ENCODE data around the gene MRPL20. TPM values are rescaled to one million over a fixed set of nuclear protein-coding genes. Genes with fewer than 3 reads are reported as not detected.

The MRPL20 gene
- total and polyA plus RNA-seq, 9 of the 15 experiments (the other 6 are each of a cell fraction or from before 2014, with no cell fraction given), result 180 to 671 (median 229) TPM

GRCh38 chr1:1423245-1423597 is 16.1 kb upstream of the MRPL20 start:
- in situ Hi-C loops (cut with MboI) (no loop called here), intact Hi-C loops (cut with micrococcal nuclease) (no loop called here)
- CTCF ChIA-PET (ENCODE audit: low intra/inter-chr PET ratio), result no interaction called here
- no peaks in the 10 kb centered on the region for H3K36me3 ChIP-seq (ENCODE audit: control insufficient read depth, insufficient read depth, low read length)
- H4K20me1 ChIP-seq (replicated peaks; ENCODE audit: control insufficient read depth, insufficient read depth, low read length), result no peaks in the 10 kb centered on the region
- H3K4me2 ChIP-seq (ENCODE audit: insufficient read depth, low read length), result peak overlapping the region; percentile 22; the same call in 1 of the 2 replicates
- WGBS (ENCODE audit: insufficient coverage, low coverage, missing lambda C conversion rate), result 42% methylated on average over 7 of the region's 7 CpGs
- peaks cover 3 to 49% of the 10 kb centered on the region in 2 experiments; a peak in 4 of 5 replicates for H3K4me1 ChIP-seq (replicated peaks in 1 of 2; ENCODE audit: control insufficient read depth in 2 of 2, insufficient read depth in 2 of 2, low read length in 2 of 2)
- H3K27ac ChIP-seq (ENCODE audit: extremely low read depth, low read depth, low read length), result no peak overlapping the region
- no peaks in the 10 kb centered on the region for H3K79me2 ChIP-seq (ENCODE audit: control insufficient read depth, insufficient read depth, low read length)
- H3K4me3 ChIP-seq, result no peak overlapping the region
- ATAC-seq, result no peak
- no peak for DNase-seq (ENCODE audit: extremely low read depth in 1 of 4, low spot score in 3 of 4)
- H2AFZ ChIP-seq (ENCODE audit: low read depth, low read length), result peak overlapping the region; percentile 41; the same call in 1 of the 2 replicates
- no peaks in the 10 kb centered on the region for H3K9me3 ChIP-seq (replicated peaks; ENCODE audit: control insufficient read depth, insufficient read depth, low read depth, low read length)
- no TSS peak for BruUV-seq (replicated peaks)
- no peak overlapping the region; a peak in 1 of 4 replicates for H3K9ac ChIP-seq (ENCODE audit: insufficient read depth in 1 of 2, low read depth in 2 of 2, low read length in 2 of 2)
- POLR2A ChIA-PET, result interaction anchor here (1.1 to 1.4 kb wide), 2 partner anchors 11 to 31 kb away, joined by 4 to 5 read pairs; no protein-coding TSS in a partner anchor
- H3K27me3 ChIP-seq (ENCODE audit: control insufficient read depth in 2 of 2, insufficient read depth in 2 of 2, low read length in 2 of 2), result no peaks in the 10 kb centered on the region
- H3K9me1 ChIP-seq (ENCODE audit: control insufficient read depth, insufficient read depth, low read length), result no peaks in the 10 kb centered on the region
- no peak for FAIRE-seq
- no peak for TF ChIP-seq SAFB (IDR thresholded peaks at IDR 0.05; ENCODE audit: borderline replicate concordance, low read depth, low read length)
- TF ChIP-seq ELF1 (tag; IDR thresholded peaks at IDR 0.05), result peak; percentile 9; the same call in 1 of the 2 replicates
- TF ChIP-seq WHSC1 (IDR thresholded peaks at IDR 0.05; ENCODE audit: low read length), result no peak
- TF ChIP-seq ZNF3 (CRISPR knock-in tag; IDR thresholded peaks at IDR 0.05), result peak; percentile 97
- TF ChIP-seq, protein P1, sequence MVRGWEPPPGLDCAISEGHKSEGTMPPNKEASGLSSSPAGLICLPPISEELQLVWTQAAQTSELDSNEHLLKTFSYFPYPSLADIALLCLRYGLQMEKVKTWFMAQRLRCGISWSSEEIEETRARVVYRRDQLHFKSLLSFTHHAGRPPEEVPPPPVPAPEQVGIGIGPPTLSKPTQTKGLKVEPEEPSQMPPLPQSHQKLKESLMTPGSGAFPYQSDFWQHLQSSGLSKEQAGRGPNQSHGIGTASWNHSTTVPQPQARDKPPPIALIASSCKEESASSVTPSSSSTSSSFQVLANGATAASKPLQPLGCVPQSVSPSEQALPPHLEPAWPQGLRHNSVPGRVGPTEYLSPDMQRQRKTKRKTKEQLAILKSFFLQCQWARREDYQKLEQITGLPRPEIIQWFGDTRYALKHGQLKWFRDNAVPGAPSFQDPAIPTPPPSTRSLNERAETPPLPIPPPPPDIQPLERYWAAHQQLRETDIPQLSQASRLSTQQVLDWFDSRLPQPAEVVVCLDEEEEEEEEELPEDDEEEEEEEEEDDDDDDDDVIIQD (CRISPR knock-in tag; IDR thresholded peaks at IDR 0.05), result no peak
- no peak for TF ChIP-seq IRF1 (CRISPR knock-in tag; IDR thresholded peaks at IDR 0.05; ENCODE audit: borderline replicate concordance)
- no peak for TF ChIP-seq TFAM (CRISPR knock-in tag; conservative IDR thresholded peaks at IDR 0.05)
- no peak for TF ChIP-seq POLR3A (IDR thresholded peaks at IDR 0.05; ENCODE audit: borderline replicate concordance, extremely low read depth, insufficient read depth, insufficient read length)
- no peak for TF ChIP-seq HNRNPK (IDR thresholded peaks at IDR 0.05; ENCODE audit: low read depth, low read length, poor library complexity, severe bottlenecking)
- no peak for TF ChIP-seq TCF7 (IDR thresholded peaks at IDR 0.05; ENCODE audit: borderline replicate concordance)
- TF ChIP-seq XRCC3 (IDR thresholded peaks at IDR 0.05), result no peak
- no peak for TF ChIP-seq GATAD2B (IDR thresholded peaks at IDR 0.05; ENCODE audit: borderline replicate concordance)
- no peak for TF ChIP-seq CGGBP1 (CRISPR knock-in tag; IDR thresholded peaks at IDR 0.05)
- TF ChIP-seq BDP1 (IDR thresholded peaks at IDR 0.05; ENCODE audit: insufficient read depth, insufficient read length), result no peak
- TF ChIP-seq ZNF507 (tag; conservative IDR thresholded peaks at IDR 0.05), result no peak
- no peak for TF ChIP-seq PRPF4 (IDR thresholded peaks at IDR 0.05; ENCODE audit: insufficient read depth, low read depth, low read length, poor library complexity, severe bottlenecking)
- no peak for TF ChIP-seq SMARCC2 (IDR thresholded peaks at IDR 0.05; ENCODE audit: low read depth)
- no peak for TF ChIP-seq SRSF9 (IDR thresholded peaks at IDR 0.05; ENCODE audit: borderline replicate concordance, low read depth, low read length)
- peak; percentile 41; the same call in 1 of the 2 replicates for TF ChIP-seq BCOR (IDR thresholded peaks at IDR 0.05)
- TF ChIP-seq SLC30A9 (CRISPR knock-in tag; IDR thresholded peaks at IDR 0.05), result no peak
- no peak for TF ChIP-seq JUNB (CRISPR knock-in tag; conservative IDR thresholded peaks at IDR 0.05)
- TF ChIP-seq CHCHD3 (CRISPR knock-in tag; IDR thresholded peaks at IDR 0.05), result no peak
- peak in 1 of 2 experiments; percentile 35; a peak in 1 of 4 replicates for TF ChIP-seq KDM1A (IDR thresholded peaks at IDR 0.05)
- no peak for TF ChIP-seq KLF1 (tag; IDR thresholded peaks at IDR 0.05)
